Cardiac atrium fibroblast (primary cell): Measurements from ENCODE around the gene ZNHIT3. TPM values are rescaled to one million over a fixed set of nuclear protein-coding genes. Genes with fewer than 3 reads are reported as not detected.

Experiments
- total RNA-seq: library from RNA; depleted of rRNA; stranded (reverse); fragments of >200 nt; gene quantifications from 2 replicates; pipeline ENCODE4 v1.2.3, GENCODE V29; 2015

The ZNHIT3 gene
- total RNA-seq = 37.1 and 37.5 TPM in 2 replicates

GRCh38 chr17:36486204-36487194 lies at the start of gene ZNHIT3:
Gene ZNHIT3, plus strand, starts transcription at chr17:36486681. Its CDS starts 19 bp downstream, at chr17:36486700.

GRCh38 chr17:36534840-36535668 lies 48.6 kb downstream of the ZNHIT3 start, which contains the start of the genes MYO19 and PIGW:
Gene MYO19, minus strand, starts transcription at chr17:36534868. Its CDS starts 2,330 bp downstream, at chr17:36532538.
Gene PIGW, plus strand, starts transcription at chr17:36534987. Its CDS starts 2,115 bp downstream, at chr17:36537102.

GRCh38 chr17:36544307-36545076 lies 58.0 kb downstream of the ZNHIT3 start, which contains the start of gene GGNBP2:
Gene GGNBP2, plus strand, starts transcription at chr17:36544919. Its CDS starts 806 bp downstream, at chr17:36545725.

Other genes starting within 250 kb of the ZNHIT3 start
- 0.32 TPM in 1 of 2 replicates, not detected in the other for gene TBC1D3I, start 222.1 kb upstream of the ZNHIT3 start, total RNA-seq
- gene TBC1D3G, start 162.8 kb upstream of the ZNHIT3 start, total RNA-seq = not detected in 2 replicates
- not detected in 2 replicates for gene TBC1D3H, start 98.2 kb upstream of the ZNHIT3 start, total RNA-seq
- 20.9 and 30.7 TPM in 2 replicates for gene MYO19, start 48.2 kb downstream of the ZNHIT3 start, total RNA-seq
- 5.4 and 9.7 TPM in 2 replicates for gene PIGW, start 48.3 kb downstream of the ZNHIT3 start, total RNA-seq
- 27.9 and 31.1 TPM in 2 replicates for gene GGNBP2, start 58.2 kb downstream of the ZNHIT3 start, total RNA-seq
- 2.6 and 4.0 TPM in 2 replicates for gene DHRS11, start 105.2 kb downstream of the ZNHIT3 start, total RNA-seq
- gene MRM1, start 114.9 kb downstream of the ZNHIT3 start, total RNA-seq = 5.8 and 6.7 TPM in 2 replicates